Spleen (tissue), 11 donors: Measurements from ENCODE around the gene CTSL. TPM values are rescaled to one million over a fixed set of nuclear protein-coding genes. Genes with fewer than 3 reads are reported as not detected.

Source experiments
- DNase-seq: peaks from one replicate; pipeline ENCODE4 v3.0.0-alpha.2; 2020
- H3K27ac ChIP-seq, 8 donors: fragments of 200-600 bp; sonication (generic) in 7 of 8; 1 replicate in 4 of 8; 2 replicates in 4 of 8; pipeline versions ENCODE4 v1.5.0 to v1.8.0; 2016 to 2021; ENCODE audit warnings: inconsistent platforms in 4 of 8, mild to moderate bottlenecking in 4 of 8, moderate library complexity in 1 of 8
- H3K27me3 ChIP-seq, 7 donors: fragments of 200-600 bp; sonication (generic) in 6 of 7; replicated peaks in 1 of 7; 1 replicate in 4 of 7; 2 replicates in 3 of 7; pipeline versions ENCODE4 v1.5.0 to v1.8.0; 2016 to 2021; ENCODE audit warnings: inconsistent platforms in 3 of 7, mild to moderate bottlenecking in 1 of 7
- H3K36me3 ChIP-seq, 6 donors: fragments of 200-600 bp; sonication (generic) in 5 of 6; 1 replicate in 4 of 6; 2 replicates in 2 of 6; pipeline versions ENCODE4 v1.5.0 to v1.8.0; 2016 to 2021; ENCODE audit warnings: inconsistent platforms in 2 of 6
- H3K4me1 ChIP-seq, 6 donors: fragments of 200-600 bp; sonication (generic) in 5 of 6; 1 replicate in 3 of 6; 2 replicates in 3 of 6; pipeline versions ENCODE4 v1.5.0 to v1.8.0; 2016 to 2021; ENCODE audit warnings: inconsistent platforms in 3 of 6
- H3K4me3 ChIP-seq, 8 donors: fragments of 200-600 bp; sonication (generic) in 7 of 8; 1 replicate in 4 of 8; 2 replicates in 4 of 8; pipeline versions ENCODE4 v1.5.0 to v1.8.0; 2016 to 2021; ENCODE audit warnings: inconsistent platforms in 4 of 8, mild to moderate bottlenecking in 4 of 8, moderate library complexity in 2 of 8
- H3K9me3 ChIP-seq, 8 donors: fragments of 200-600 bp; sonication (generic) in 7 of 8; 1 replicate in 4 of 8; 2 replicates in 4 of 8; pipeline versions ENCODE4 v1.5.0 to v1.8.0; 2016 to 2021; ENCODE audit warnings: inconsistent platforms in 4 of 8
- POLR2A ChIP-seq, 3 donors: fragments of 450-650 bp; IDR thresholded peaks; one replicate each; pipeline ENCODE4 v1.5.1; 2017; ENCODE audit warnings: antibody characterized with exemption in 3 of 3, mild to moderate bottlenecking in 1 of 3
- POLR2AphosphoS5 ChIP-seq, 3 donors: sonication (generic); formaldehyde crosslinking; IDR thresholded peaks; one replicate each; pipeline ENCODE4 v1.5.1; 2017; ENCODE audit warnings: antibody characterized with exemption in 3 of 3
- WGBS, 5 donors: extraction: QIAGEN DNeasy Blood & Tissue Kit in 3 of 5; methylation state at CpG; one replicate each; pipeline versions ENCODE4 v1.1.5 to v1.1.7; 2013 to 2018; 5-methylcytosine and 5-hydroxymethylcytosine counted together
- intact Hi-C: fragments of 100-400 bp; cut with DNase I; formaldehyde crosslinking; loops from one replicate; pipeline ENCODE4 v1.15.0; 2023; ENCODE audit warnings: low total_unique reads
- polyA plus RNA-seq, 3 donors: library from polyadenylated mRNA; stranded (reverse); fragments of 200-250 nt; gene quantifications; one replicate each; pipeline ENCODE4 v1.2.1, GENCODE V29; 2013
- total RNA-seq, 7 donors: library from RNA; depleted of rRNA in 3 of 7; stranded (reverse); fragments of >200 nt in 3 of 7; fragmentation: NEBNext Ultra II Directional in 4 of 7; extraction: Animal tissue kit (Norgen Biotek cat#: 25700) in 4 of 7; gene quantifications; one replicate each; pipeline versions ENCODE4 v1.1.0 to v1.2.1, GENCODE V29; 2016 to 2021
- TF ChIP-seq, protein P1 (sequence below), 11 experiments: fragments of 200-600 bp in 7 of 11; fragments of 450-650 bp in 4 of 11; sonication (generic) in 4 of 11; IDR thresholded peaks in 8 of 11; conservative IDR thresholded peaks in 3 of 11; 1 replicate in 7 of 11; 2 replicates in 4 of 11; pipeline versions ENCODE4 v1.4.0 to v1.8.0; 2016 to 2021; ENCODE audit warnings: antibody characterized with exemption in 11 of 11, inconsistent platforms in 4 of 11, mild to moderate bottlenecking in 1 of 11
- donor health status: healthy with polysubstance abuse.
- donor health status: DM: no; HTN: no; CAD: no; lungs with moderate emphysema.
- donor health status: DM: no; HTN: no; CAD: no.
- donor health status: Bipolar disorder and iron deficiency.
- donor health status: healthy.
- donor health status: DM: no; HTN: no; CAD: no.
- donor health status: DM: yes; HTN: yes; CAD: no.

The CTSL gene
- total and polyA plus RNA-seq, 10 donors = 37.8 to 384 (median 163) TPM

GRCh38 chr9:87749335-87750035 is 23.6 kb downstream of the CTSL start:
- no peak for DNase-seq
- Histone ChIP-seq H3K4me3 (no peak overlapping the region), H3K27me3 (no peaks in the 10 kb centered on the region), H3K36me3 (no peaks in the 10 kb centered on the region), H3K9me3 (peaks cover 0 to 14% (median 8%) of the 10 kb centered on the region in 8 donors), H3K4me1 (no peaks in the 10 kb centered on the region), H3K27ac (no peak overlapping the region)
- 55 to 70% (median 67%) methylated on average over 5 of the region's 5 CpGs for WGBS, 5 donors
- intact Hi-C loops = no loop called here
- TF ChIP-seq, protein P1, sequence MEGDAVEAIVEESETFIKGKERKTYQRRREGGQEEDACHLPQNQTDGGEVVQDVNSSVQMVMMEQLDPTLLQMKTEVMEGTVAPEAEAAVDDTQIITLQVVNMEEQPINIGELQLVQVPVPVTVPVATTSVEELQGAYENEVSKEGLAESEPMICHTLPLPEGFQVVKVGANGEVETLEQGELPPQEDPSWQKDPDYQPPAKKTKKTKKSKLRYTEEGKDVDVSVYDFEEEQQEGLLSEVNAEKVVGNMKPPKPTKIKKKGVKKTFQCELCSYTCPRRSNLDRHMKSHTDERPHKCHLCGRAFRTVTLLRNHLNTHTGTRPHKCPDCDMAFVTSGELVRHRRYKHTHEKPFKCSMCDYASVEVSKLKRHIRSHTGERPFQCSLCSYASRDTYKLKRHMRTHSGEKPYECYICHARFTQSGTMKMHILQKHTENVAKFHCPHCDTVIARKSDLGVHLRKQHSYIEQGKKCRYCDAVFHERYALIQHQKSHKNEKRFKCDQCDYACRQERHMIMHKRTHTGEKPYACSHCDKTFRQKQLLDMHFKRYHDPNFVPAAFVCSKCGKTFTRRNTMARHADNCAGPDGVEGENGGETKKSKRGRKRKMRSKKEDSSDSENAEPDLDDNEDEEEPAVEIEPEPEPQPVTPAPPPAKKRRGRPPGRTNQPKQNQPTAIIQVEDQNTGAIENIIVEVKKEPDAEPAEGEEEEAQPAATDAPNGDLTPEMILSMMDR (IDR thresholded peaks at IDR 0.05 in 8 of 11, conservative IDR thresholded peaks at IDR 0.05 in 3 of 11) = no peak
- TF ChIP-seq POLR2A (IDR thresholded peaks at IDR 0.05) (no peak), POLR2AphosphoS5 (IDR thresholded peaks at IDR 0.05) (no peak)

DNA sequence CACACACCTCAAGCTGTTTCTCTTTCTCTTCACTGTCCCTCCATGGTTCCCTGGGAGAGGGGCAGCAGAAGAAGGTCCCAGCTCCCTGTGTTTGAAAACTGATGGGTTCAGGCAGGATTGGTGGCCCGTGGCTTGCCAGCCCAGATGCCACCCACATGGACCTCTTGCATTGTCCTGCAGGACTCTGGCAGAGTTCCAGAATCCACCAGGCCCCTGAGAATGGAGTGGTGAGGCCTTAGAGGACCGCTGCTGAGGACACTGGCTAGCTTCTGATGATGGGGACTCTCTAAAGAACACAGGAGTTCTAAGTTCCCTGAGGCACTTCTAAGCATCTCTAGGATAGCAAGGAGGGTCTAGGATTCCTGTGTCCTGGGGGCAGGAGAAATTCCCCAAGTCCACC is 24.8 kb downstream of the CTSL start:
- WGBS, 5 donors = 42 to 79% (median 46%) methylated on average over 2 of the region's 2 CpGs; no CpG with 5 or more reads in 1 of the 5 donors
- intact Hi-C loops = no loop called here
- Histone ChIP-seq H3K36me3 (no peaks in the 10 kb centered on the region), H3K4me3 (no peak overlapping the region), H3K27ac (no peak overlapping the region), H3K9me3 (peaks cover 0 to 14% (median 8%) of the 10 kb centered on the region in 8 donors), H3K27me3 (no peaks in the 10 kb centered on the region), H3K4me1 (no peaks in the 10 kb centered on the region)
- no peak for DNase-seq
- TF ChIP-seq POLR2AphosphoS5 (IDR thresholded peaks at IDR 0.05) (no peak), POLR2A (IDR thresholded peaks at IDR 0.05) (no peak)
- TF ChIP-seq, protein P1 (IDR thresholded peaks at IDR 0.05 in 8 of 11, conservative IDR thresholded peaks at IDR 0.05 in 3 of 11) = no peak

DNA sequence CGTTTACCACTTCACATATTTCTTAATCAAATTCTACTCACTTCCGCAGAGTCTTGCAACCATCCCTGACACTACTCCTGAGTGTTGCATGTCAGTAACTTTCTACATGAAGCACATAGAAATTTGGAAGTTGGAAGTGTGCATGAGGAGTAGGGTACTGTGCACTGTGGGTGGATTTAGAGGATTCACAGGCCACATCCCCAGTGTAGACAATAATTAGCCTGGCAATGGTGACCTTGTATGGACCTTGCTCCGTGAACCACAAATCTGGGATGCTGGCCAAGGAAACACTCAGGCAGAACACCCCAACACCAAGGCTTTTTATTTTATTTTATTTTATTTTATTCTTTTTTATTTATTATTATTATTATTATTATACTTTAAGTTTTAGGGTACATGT is 25.5 kb downstream of the CTSL start:
- intact Hi-C loops = no loop called here
- 73 to 87% (median 77%) methylated on average over 3 of the region's 3 CpGs for WGBS, 5 donors
- Histone ChIP-seq H3K27me3 (no peaks in the 10 kb centered on the region), H3K4me3 (no peak overlapping the region), H3K4me1 (no peaks in the 10 kb centered on the region), H3K36me3 (no peaks in the 10 kb centered on the region), H3K27ac (no peak overlapping the region), H3K9me3 (peaks cover 0 to 14% (median 8%) of the 10 kb centered on the region in 8 donors)
- no peak for DNase-seq
- TF ChIP-seq, protein P1 (IDR thresholded peaks at IDR 0.05 in 8 of 11, conservative IDR thresholded peaks at IDR 0.05 in 3 of 11) = no peak
- TF ChIP-seq POLR2A (IDR thresholded peaks at IDR 0.05) (no peak), POLR2AphosphoS5 (IDR thresholded peaks at IDR 0.05) (no peak)

- H3K4me3 ChIP-seq = no peak overlapping the region
- WGBS, 5 donors = 65 to 85% (median 75%) methylated on average over 2 to 4 of the region's 4 CpGs
- no peak for TF ChIP-seq POLR2A (IDR thresholded peaks at IDR 0.05)
- no peak for TF ChIP-seq POLR2AphosphoS5 (IDR thresholded peaks at IDR 0.05)
- TF ChIP-seq, protein P1 (IDR thresholded peaks at IDR 0.05 in 8 of 11, conservative IDR thresholded peaks at IDR 0.05 in 3 of 11) = no peak
- H3K27me3 ChIP-seq = no peaks in the 10 kb centered on the region
- no peak for DNase-seq
- peaks cover 0 to 14% (median 8%) of the 10 kb centered on the region in 8 donors for H3K9me3 ChIP-seq
- H3K27ac ChIP-seq = no peak overlapping the region
- no peaks in the 10 kb centered on the region for H3K4me1 ChIP-seq
- intact Hi-C loops = no loop called here
- no peaks in the 10 kb centered on the region for H3K36me3 ChIP-seq
Observed at GRCh38 chr9:87751868-87752267, 25.9 kb downstream of the CTSL start.
